Panc1 (cell line): ENCODE data around the gene PLXNB1. TPM values are rescaled to one million over a fixed set of nuclear protein-coding genes. Genes with fewer than 3 reads are reported as not detected.

Experiments used
- ATAC-seq: fragments of 200-7000 bp; cut with Tn5 transposase; 2 replicates; pipeline ENCODE4 v1.9.1; 2020; ENCODE audit warnings: mild to moderate bottlenecking, moderate library complexity
- BruUV-seq: library from RNA; stranded (reverse); fragments of 400-500 nt; replicated peaks from 2 replicates; lab custom pipeline; 2021; lab: Mats Ljungman, UMichigan
- CTCF ChIA-PET: fragments of 300-600 bp; sonication (Branson Sonifier 250); formaldehyde crosslinking; loops from one replicate; lab custom pipeline; 2022; ENCODE audit warnings: antibody characterized with exemption; lab: Charles Lee
- POLR2A ChIA-PET: fragments of 300-600 bp; sonication (Branson Sonifier 250); formaldehyde crosslinking; loops from one replicate; lab custom pipeline; 2022; ENCODE audit warnings: antibody characterized with exemption; lab: Charles Lee
- DNase-seq: peaks from one replicate; pipeline ENCODE4 v3.0.0-alpha.2; 2010; ENCODE audit warnings: low read depth, low spot score
- H3K27ac ChIP-seq: 2 replicates; pipeline ENCODE4 v1.5.1; 2011; ENCODE audit warnings: mild to moderate bottlenecking, low read length, inconsistent platforms
- H3K27me3 ChIP-seq: fragments of 200-500 bp; sonication (Bioruptor generic); 2 replicates; pipeline ENCODE4 v1.6.0; 2014; ENCODE audit warnings: low read length, inconsistent platforms; ENCODE audit not compliant: control insufficient read depth, insufficient read depth
- H3K36me3 ChIP-seq: fragments of 200-500 bp; sonication (Bioruptor generic); 2 replicates; pipeline ENCODE4 v1.5.1; 2014; ENCODE audit warnings: inconsistent platforms, mild to moderate bottlenecking, low read length, moderate library complexity; ENCODE audit not compliant: control insufficient read depth, insufficient read depth
- H3K4me1 ChIP-seq: 2 replicates; pipeline ENCODE4 v1.5.1; 2011; ENCODE audit warnings: inconsistent platforms, mild to moderate bottlenecking, low read length, moderate library complexity; ENCODE audit not compliant: control insufficient read depth, insufficient read depth
- H3K4me3 ChIP-seq, 2 experiments: 2 replicates each; pipeline ENCODE4 v1.5.1; 2011 to 2012; ENCODE audit warnings: low read depth in 2 of 2, low read length in 2 of 2, mild to moderate bottlenecking in 2 of 2, inconsistent platforms in 1 of 2, moderate library complexity in 1 of 2
- H3K9me3 ChIP-seq: fragments of 200-500 bp; sonication (Bioruptor generic); 2 replicates; pipeline ENCODE4 v1.5.1; 2014; ENCODE audit warnings: low read depth, mild to moderate bottlenecking, inconsistent platforms, low read length, moderate library complexity; ENCODE audit not compliant: control insufficient read depth, insufficient read depth
- POLR2AphosphoS5 ChIP-seq: IDR thresholded peaks from 2 replicates; pipeline ENCODE4 v1.6.1; 2012; ENCODE audit warnings: mild to moderate bottlenecking, low read depth, low read length, moderate library complexity
- SIN3A ChIP-seq: IDR thresholded peaks from 2 replicates; pipeline ENCODE4 v1.6.1; 2012; ENCODE audit warnings: low read depth, mild to moderate bottlenecking, low read length, moderate library complexity, borderline replicate concordance; ENCODE audit not compliant: insufficient read depth
- TCF7L2 ChIP-seq: IDR thresholded peaks from 2 replicates; pipeline ENCODE4 v1.6.1; 2011; ENCODE audit warnings: mild to moderate bottlenecking, low read depth, low read length, inconsistent platforms
- in situ Hi-C: cut with HindIII; loops from 2 replicates; pipeline ENCODE4 v1.10.0; 2016; ENCODE audit warnings: low sequenced_read_pairs, low pct_unique_long_range_greater_than_20kb
- intact Hi-C: fragments of 100-400 bp; cut with micrococcal nuclease; formaldehyde crosslinking; loops from one replicate; pipeline ENCODE4 v1.10.0; 2022; ENCODE audit not compliant: unreplicated experiment
- total RNA-seq: library from RNA; stranded (reverse); gene quantifications from one replicate; pipeline ENCODE4 v1.2.1, GENCODE V29; 2021; ENCODE audit not compliant: unreplicated experiment
- TF ChIP-seq, protein P1 (sequence below): fragments of 450-650 bp; IDR thresholded peaks from 2 replicates; pipeline ENCODE4 v1.5.1; 2017; ENCODE audit warnings: mild to moderate bottlenecking
- TF ChIP-seq, protein P2 (sequence below), 2 experiments: IDR thresholded peaks; 2 replicates each; pipeline ENCODE4 v1.6.1; 2011 to 2012; ENCODE audit warnings: low read depth in 2 of 2, control low read depth in 1 of 2, low read length in 1 of 2, mild to moderate bottlenecking in 1 of 2, moderate library complexity in 1 of 2; ENCODE audit not compliant: insufficient read depth in 1 of 2

The PLXNB1 gene
- total RNA-seq, 1 experiment from 2014 or later: 22.8 TPM

DNA sequence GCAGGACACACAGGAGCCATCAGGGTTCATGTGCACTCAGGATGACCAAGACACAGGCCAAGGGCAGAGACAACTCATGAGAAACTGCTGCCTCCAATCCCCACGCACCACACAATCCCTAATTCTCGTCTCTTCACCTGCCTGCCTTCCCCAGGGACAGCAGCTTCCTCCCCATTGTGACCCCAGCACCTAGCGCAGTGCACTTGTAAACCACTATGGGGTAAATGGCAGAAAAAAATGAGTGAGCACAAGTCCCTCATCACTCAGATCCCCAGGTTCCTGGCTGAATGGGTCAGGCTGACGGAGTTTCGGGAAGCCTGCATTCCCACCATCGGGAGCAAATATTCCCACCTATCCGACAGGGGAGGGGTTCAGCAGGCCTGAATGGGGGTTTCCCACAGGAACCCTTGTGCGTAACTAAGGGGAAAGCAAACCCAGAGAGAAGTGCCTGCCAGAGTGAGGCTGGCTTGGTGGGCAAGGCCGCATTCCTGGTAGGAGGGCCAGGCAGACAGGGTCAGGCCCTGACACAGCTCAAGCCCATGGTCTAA lies 18.8 kb downstream of the PLXNB1 start:
- in situ Hi-C loops: no loop called here
- Histone ChIP-seq H3K27me3 (no peaks in the 10 kb centered on the region), H3K4me1 (no peaks in the 10 kb centered on the region), H3K27ac (no peak overlapping the region), H3K36me3 (no peaks in the 10 kb centered on the region), H3K9me3 (no peaks in the 10 kb centered on the region), H3K4me3 (no peak overlapping the region)
- ATAC-seq (no peak), DNase-seq (no peak)
- POLR2A ChIA-PET: no interaction called here
- BruUV-seq: no TSS peak
- no peak for TF ChIP-seq POLR2AphosphoS5
- TF ChIP-seq TCF7L2: no peak
- TF ChIP-seq, protein P1, sequence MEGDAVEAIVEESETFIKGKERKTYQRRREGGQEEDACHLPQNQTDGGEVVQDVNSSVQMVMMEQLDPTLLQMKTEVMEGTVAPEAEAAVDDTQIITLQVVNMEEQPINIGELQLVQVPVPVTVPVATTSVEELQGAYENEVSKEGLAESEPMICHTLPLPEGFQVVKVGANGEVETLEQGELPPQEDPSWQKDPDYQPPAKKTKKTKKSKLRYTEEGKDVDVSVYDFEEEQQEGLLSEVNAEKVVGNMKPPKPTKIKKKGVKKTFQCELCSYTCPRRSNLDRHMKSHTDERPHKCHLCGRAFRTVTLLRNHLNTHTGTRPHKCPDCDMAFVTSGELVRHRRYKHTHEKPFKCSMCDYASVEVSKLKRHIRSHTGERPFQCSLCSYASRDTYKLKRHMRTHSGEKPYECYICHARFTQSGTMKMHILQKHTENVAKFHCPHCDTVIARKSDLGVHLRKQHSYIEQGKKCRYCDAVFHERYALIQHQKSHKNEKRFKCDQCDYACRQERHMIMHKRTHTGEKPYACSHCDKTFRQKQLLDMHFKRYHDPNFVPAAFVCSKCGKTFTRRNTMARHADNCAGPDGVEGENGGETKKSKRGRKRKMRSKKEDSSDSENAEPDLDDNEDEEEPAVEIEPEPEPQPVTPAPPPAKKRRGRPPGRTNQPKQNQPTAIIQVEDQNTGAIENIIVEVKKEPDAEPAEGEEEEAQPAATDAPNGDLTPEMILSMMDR: no peak
- no peak for TF ChIP-seq SIN3A
- TF ChIP-seq, protein P2, sequence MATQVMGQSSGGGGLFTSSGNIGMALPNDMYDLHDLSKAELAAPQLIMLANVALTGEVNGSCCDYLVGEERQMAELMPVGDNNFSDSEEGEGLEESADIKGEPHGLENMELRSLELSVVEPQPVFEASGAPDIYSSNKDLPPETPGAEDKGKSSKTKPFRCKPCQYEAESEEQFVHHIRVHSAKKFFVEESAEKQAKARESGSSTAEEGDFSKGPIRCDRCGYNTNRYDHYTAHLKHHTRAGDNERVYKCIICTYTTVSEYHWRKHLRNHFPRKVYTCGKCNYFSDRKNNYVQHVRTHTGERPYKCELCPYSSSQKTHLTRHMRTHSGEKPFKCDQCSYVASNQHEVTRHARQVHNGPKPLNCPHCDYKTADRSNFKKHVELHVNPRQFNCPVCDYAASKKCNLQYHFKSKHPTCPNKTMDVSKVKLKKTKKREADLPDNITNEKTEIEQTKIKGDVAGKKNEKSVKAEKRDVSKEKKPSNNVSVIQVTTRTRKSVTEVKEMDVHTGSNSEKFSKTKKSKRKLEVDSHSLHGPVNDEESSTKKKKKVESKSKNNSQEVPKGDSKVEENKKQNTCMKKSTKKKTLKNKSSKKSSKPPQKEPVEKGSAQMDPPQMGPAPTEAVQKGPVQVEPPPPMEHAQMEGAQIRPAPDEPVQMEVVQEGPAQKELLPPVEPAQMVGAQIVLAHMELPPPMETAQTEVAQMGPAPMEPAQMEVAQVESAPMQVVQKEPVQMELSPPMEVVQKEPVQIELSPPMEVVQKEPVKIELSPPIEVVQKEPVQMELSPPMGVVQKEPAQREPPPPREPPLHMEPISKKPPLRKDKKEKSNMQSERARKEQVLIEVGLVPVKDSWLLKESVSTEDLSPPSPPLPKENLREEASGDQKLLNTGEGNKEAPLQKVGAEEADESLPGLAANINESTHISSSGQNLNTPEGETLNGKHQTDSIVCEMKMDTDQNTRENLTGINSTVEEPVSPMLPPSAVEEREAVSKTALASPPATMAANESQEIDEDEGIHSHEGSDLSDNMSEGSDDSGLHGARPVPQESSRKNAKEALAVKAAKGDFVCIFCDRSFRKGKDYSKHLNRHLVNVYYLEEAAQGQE (IDR thresholded peaks at IDR 0.05; ENCODE audit: insufficient read depth in 1 of 2, low read depth in 2 of 2, low read length in 1 of 2): no peak
- CTCF ChIA-PET: interaction anchor here (1.7 kb wide), 1 partner anchor 25 kb away, joined by 6 read pairs; no protein-coding TSS in a partner anchor
- intact Hi-C loops: no loop called here

DNA sequence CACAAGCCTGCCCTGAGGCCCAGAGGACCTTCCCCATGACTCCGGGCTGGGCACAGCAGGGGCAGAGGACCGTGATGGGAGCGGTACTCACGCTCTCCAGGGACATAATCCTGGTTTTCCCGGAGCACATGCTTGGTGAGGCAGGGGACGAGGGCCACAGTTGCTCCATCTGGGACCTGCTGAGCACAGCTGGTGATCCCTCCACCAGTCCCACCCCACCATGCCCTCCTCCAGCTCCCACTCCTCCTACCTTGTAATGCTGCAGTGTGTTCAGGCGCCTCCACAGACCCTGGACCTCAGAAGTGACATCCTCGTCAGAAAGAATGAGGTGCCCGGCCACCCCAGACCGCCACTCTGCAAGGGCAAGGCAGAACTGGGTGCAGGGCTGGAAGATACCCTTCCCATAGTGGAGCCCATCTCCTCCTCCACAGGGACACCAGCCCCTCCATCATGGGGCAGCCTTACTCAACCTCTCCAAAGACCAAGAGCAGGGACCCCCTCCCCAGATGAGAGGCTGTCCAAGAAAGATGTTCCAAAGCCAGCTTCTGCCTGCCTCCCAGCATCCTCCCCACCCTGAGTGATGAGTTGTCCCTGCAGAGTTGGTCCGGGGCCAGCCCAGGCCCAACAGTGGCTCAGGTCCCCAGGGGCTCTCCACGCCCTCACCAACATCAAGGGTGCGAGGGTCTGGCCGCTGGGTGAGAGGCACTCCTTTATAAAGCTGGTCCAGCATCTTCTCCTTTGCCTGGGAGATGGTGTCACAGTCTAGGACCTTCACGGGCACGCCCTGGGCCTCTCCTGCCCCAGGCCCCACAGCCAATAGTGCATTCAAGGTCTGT lies 19.5 kb downstream of the PLXNB1 start:
- DNase-seq: no peak
- BruUV-seq: no TSS peak
- in situ Hi-C loops (no loop called here), intact Hi-C loops (no loop called here)
- POLR2A ChIA-PET: no interaction called here
- Histone ChIP-seq H3K27me3 (no peaks in the 10 kb centered on the region), H3K4me3 (no peak overlapping the region), H3K9me3 (no peaks in the 10 kb centered on the region), H3K4me1 (no peaks in the 10 kb centered on the region), H3K36me3 (no peaks in the 10 kb centered on the region), H3K27ac (no peak overlapping the region)
- CTCF ChIA-PET: interaction anchor here (1.7 kb wide), 1 partner anchor 26 kb away, joined by 6 read pairs; no protein-coding TSS in a partner anchor
- TF ChIP-seq, protein P1: no peak
- no peak for TF ChIP-seq SIN3A
- TF ChIP-seq TCF7L2: no peak
- TF ChIP-seq, protein P2 (IDR thresholded peaks at IDR 0.05; ENCODE audit: insufficient read depth in 1 of 2, low read depth in 2 of 2, low read length in 1 of 2): no peak
- no peak for TF ChIP-seq POLR2AphosphoS5
- ATAC-seq: no peak
